Activated T-cell treated with anti-CD3 and anti-CD28 coated beads, Interleukin-2, amount 50 U/mL, for 48 hours (primary cell): ENCODE results near the gene SCGB1C2.
A peak's percentile ranks its signal among the peaks of the same experiment; 100 is the strongest.
"Not testable (repeated sequence)": the region's sequence is repeated elsewhere in the genome, so short reads cannot be mapped to it uniquely, and the experiment has no call there.

Experiments used
- DNase-seq, 2 experiments: peaks; one replicate each; pipeline ENCODE4 v3.0.0-alpha.2; 2020

SCGB1C2 gene

DNA sequence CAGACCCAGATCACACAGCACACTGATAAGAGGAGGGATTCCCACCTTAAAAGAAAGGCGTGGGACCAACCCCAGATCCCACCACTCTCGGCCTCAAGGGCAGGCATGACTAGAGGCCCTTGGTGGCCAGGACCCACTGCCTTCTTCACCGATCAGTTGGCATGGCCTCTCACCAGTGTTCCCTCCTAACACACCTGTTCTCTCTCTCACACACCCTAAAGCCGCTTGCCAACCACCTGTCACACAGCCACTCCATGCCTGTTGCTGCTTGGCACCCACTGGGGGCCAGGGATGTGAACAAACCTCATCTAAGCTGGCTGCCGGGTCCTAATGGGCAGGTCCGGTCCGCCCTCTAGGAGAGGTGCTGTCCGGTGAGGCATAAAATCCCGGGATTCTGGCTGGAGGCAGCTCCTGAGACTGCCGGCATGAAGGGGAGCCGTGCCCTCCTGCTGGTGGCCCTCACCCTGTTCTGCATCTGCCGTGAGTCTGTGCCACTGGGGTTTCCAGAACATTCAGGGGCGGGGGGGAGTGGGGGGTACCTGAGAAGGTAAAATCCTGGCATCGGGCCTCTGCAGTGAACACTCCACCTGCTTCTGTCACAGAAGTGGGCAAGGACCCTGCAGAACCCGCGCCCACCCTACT is at the start of gene SCGB1C2:
SCGB1C2 (plus strand) TSS at position 404 of the 642 bp plus-strand sequence; CDS start at position 426, 22 bp downstream.
- DNase-seq = peak in 1 of 2 experiments; percentile 8

DNA sequence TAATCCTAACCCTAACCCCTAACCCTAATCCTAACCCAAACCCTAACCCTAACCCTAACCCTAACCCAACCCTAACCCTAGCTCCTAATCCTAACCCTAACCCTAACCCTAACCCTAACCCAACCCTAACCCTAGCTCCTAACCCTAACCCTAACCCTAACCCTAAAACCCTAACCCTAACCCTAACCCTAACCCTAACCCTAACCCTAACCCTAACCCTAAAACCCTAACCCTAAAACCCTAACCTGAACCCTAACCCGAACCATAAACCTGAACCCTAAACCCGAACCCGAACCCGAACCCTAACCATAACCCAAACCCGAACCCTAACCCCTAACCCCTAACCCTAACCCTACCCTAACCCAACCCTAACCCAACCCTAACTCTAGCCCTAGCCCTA is 24.3 kb upstream of the SCGB1C2 start:
- not testable (repeated sequence) for DNase-seq

DNA sequence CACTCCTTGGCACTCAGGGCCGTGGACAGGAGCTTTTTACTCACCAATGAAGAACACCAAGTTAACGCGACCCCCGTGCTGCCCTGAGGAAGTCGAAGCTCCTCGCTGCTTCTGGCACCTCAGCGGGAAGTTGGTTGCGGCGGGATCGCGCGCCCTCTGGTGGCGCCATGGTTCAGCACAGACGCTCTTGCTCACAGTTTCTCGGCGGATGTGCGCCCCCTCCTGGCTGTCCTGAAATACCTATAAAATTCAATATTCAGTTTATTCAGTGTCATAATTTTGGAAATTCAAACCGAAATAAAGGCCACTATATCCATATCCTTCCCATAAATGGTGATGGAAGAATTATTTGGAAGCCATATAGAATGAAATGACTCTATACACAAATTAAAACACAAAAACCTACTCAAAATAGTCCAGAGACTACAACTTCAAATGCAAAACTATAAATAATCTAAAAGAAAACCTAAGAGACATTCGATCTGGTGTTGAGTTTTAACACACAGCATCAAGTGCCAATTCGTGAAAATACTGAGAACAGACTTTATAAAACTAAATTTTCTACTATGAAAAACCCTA is 18.9 kb upstream of the SCGB1C2 start:
- not testable (repeated sequence) for DNase-seq

DNA sequence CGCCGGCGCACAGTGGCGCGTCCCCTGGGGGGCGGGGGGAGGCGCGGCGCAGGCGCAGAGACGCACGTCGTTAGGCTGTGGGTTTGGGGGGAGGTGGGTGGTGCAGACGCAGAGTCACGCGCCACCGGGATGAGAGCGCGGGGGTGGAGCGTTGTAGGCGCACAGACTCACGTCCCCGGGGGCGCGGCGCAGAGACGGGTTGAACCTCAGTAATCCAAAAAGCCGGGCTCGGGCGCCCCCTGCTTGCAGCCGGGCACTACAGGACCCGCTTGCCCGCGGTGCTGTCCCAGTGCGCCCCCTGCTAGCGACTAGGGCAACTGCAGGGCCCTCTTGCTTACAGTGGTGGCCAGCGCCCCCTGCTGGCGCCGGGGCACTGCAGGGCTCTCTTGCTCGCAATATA is 3.4 kb upstream of the SCGB1C2 start:
- DNase-seq = peak in 1 of 2 experiments; percentile 11

GRCh38 chr17:134332-134785 is 3.0 kb upstream of the SCGB1C2 start:
- peak; percentile 79 for DNase-seq

GRCh38 chr17:135022-135421 is 2.3 kb upstream of the SCGB1C2 start:
- DNase-seq = peak in 1 of 2 experiments; percentile 11

DNA sequence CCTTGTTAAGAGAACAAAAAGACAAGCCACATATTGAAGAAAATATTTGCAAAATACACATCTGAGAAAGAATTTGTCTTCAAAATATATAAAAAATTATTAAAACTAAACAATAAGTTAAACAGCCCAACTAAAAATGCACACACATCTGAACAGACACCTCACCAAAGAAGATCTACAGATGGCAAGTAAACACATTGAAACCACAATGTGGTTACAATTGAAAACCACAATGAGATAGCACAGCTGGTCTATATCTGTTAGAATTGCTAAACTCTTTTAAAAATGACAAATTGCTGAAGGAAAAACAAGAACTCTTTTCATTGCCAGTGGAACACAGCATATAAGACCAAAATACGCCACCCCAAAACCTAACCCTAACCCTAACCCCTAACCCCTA is 1.5 kb upstream of the SCGB1C2 start:
- DNase-seq = not testable (repeated sequence)

- DNase-seq = peak; percentile 79 to 82
These were observed 838 bp upstream of the SCGB1C2 start for GRCh38 chr17:136531-136930.

GRCh38 chr17:139401-140205 is 2.2 kb downstream of the SCGB1C2 start:
- DNase-seq = peak; percentile 11 to 12

GRCh38 chr17:142102-142661 is 4.8 kb downstream of the SCGB1C2 start:
- peak; percentile 64 to 66 for DNase-seq

DNA sequence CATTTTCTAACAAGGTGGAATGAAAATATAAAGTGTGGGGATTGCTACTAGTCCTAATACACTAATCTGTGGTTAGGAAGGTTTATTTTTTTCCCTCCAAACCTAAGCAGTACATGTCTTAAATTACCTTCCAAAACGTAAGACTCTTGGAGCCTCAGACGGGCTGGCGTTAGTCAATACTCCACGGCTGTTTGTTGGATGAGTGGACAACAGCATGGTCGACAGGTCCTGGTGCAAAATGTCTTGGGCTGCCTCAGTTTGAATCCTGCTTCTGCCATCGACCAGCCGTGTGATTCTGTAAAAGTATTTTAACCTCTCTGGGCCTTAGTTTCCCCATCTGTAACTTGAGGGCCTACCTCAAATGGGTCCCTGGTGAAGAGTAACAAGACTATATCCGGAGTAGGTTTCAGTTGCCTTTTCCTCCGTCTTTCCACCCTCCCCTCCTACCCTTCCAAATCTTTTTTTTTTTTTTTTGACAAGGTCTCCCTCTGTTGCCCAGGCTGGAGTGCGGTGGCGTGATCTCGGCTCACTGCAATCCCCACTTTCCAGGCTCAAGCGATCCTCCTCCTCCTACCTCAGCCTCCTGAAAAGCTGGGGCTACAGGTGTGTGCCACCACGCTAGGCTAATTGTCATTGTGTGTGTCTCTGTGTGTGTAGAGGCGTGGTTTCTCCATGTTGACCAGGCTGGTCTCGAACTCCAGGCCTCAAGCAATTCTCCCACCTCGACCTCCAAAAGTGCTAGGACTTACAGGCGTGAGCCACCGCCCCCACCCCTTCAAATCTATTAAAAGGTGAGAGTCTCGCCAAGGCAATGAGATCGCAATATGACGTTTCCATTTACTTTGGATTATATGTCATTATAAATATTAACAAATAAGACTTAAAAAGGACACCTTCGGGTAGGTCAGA is 5.8 kb downstream of the SCGB1C2 start:
- peak; percentile 4 to 13 for DNase-seq

DNA sequence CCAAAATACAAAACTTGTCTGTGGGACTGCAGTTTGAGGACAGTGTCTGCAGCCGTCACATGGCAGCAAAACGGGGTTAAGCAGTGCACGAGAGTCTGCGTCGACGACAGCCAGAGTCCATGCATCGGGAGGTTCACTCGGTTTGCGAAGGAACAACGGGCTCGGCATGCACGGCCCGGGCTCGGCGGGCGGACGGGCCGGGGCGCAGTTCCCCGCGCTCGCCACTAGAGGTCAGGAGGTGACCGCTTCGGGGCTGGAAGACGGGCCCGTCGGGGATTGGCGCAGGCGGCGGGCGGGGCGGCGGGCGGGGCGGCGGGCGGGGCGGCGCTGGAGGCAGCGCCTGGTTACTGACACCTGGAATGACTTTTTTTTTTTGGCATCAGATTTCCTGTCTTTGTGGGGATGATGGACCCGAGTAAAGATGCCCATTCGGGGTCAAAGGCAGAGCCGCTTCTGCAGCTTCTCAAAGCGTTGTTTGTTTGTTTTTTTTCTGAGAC is 6.5 kb downstream of the SCGB1C2 start:
- peak; percentile 91 to 95 for DNase-seq

- peak; percentile 12 to 16 for DNase-seq
These were observed 7.7 kb downstream of the SCGB1C2 start for GRCh38 chr17:144936-145670.

DNA sequence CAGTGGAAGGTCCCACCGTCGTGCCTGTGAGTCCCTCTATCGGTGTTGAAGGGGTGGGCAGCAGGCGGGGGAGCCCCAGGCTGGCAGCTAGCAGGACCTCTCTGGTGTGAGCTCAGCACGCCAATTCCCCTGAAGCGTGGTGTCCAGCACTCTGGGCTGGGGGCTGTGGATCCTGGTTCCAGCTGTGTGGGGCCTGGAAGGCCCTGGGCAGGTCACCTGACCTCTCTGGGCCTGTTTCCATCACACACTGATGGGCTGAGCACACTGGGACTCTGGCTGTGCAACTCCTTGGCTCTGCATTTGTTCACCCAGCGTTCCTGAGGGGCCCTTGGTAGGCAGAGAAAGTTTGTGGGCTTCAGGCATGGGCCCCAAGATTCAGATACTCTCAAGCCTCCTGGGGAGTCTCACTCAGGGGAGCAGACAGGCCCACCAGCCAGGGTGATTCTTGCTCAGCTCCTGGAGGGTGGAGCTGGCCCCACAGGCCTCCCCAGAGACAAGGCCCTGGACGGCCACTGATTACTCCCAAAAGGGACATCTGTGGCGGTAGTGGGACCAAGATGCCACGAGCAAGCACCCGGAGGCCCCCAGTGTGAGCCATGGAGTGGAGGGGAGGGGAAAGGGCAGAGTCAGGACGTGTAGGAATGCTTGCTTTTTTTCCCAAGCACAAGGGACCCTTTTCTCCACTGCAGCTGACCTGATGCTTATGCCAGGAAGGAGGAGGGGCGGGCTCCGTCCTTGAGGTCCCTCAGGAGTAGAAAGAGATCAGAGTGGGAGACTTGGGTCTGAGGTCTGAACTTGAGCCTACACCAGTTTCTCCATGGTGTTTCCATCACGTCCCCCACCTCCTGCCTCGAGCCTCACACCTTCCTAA is 8.5 kb downstream of the SCGB1C2 start:
- peak in 1 of 2 experiments; percentile 11 for DNase-seq

DNA sequence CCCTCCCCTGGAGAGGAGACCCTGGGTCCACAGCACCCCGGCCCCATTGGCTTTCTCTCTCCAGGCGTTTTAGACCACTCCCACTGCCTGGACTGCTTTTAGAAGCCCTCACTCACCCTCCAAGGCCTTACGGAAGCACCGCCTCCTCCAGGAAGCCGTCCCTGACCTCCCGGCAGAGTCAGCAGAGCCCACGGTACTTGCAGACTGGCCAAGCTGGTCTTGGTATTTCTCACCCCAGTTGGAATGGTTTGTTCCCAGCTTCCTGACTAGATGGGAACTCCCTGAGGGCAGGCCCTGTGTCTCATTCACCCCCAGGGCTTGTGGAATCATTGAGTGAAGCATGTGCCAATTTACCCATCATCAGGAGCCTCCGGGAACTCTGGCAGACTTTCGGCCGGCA is 9.2 kb downstream of the SCGB1C2 start:
- DNase-seq = no peak

- DNase-seq = no peak
These were observed 9.8 kb downstream of the SCGB1C2 start for GRCh38 chr17:146983-147761.

DNA sequence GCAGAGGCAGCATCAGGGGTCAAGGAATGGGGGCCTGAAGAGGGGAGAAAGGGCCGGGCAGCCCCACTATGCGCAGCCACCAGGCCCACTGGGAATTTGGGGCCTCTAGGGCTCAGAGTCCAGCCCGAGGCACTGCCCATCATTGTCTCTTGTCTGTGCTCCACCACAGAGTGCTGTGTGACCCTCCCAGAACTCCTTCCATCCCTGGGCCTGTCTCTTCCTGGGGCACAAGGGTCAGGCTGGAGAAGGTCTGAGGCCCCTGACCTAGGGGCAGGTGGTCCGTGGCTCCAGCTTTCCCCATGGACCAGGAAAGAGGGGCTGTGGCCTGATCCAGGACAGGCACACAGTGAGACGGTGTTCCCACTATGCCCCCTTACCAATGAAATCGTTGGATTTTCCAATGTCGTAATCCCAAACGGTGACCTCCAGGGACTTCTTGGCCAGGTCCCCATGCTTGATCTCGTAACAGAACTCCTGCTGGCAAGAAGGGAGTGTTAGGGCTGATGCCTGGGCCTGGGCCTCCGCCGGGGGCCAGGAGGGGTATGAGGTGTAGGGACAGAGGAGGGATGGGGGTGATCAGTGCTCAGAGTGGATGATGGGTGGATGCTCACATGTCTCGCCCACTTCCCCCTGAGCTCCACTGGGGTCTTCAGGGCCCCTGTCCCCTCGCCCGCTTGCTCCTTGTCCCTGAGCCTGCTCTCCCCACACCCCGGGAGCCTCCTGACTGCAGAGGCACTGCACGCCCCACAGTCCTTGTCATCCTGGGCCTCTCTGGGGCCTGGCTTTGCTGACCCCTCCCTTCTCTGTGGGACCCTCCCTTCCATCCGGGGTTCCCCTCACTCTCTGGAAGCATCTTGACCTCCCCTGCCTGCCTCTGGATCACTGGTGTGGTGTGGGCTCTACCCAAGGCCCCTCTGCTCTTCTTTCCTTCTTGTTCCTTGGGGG is 10.7 kb downstream of the SCGB1C2 start:
- no peak for DNase-seq

GRCh38 chr17:148757-149156 is 11.4 kb downstream of the SCGB1C2 start:
- DNase-seq = no peak
